ENCODE data around the gene ZP4. TPM values are rescaled to one million over a fixed set of nuclear protein-coding genes. Genes with fewer than 3 reads are reported as not detected.

ZP4 gene
- total and polyA plus RNA-seq, 2 of the 4 experiments (the other 2 are of a cell fraction), result not detected

GRCh38 chr1:237895630-237896029, 4.9 kb upstream of the ZP4 start:
- Histone ChIP-seq H2AFZ (replicated peaks; ENCODE audit: low read length, poor library complexity) (no peak overlapping the region), H2BK5ac (ENCODE audit: low read depth, low read length, poor library complexity, severe bottlenecking) (no peak overlapping the region), H3K4ac (ENCODE audit: low read depth, low read length) (no peak overlapping the region), H3K9me1 (ENCODE audit: insufficient read depth, low read length) (no peaks in the 10 kb centered on the region), H3K9me3 (ENCODE audit: control insufficient read depth, insufficient read depth, low read length) (peaks cover 2% of the 10 kb centered on the region; the same call in 1 of the 2 replicates), H2AK5ac (ENCODE audit: low read depth, low read length) (no peak overlapping the region), H2AK9ac (replicated peaks; ENCODE audit: low read depth, low read length, poor library complexity) (no peak overlapping the region), H3K4me3 (ENCODE audit: insufficient read depth, low read depth, low read length) (no peak overlapping the region), H2BK15ac (ENCODE audit: low read depth, low read length) (no peak overlapping the region), H3K27me3 (ENCODE audit: control insufficient read depth, insufficient read depth, low read length) (no peaks in the 10 kb centered on the region), H3K14ac (replicated peaks; ENCODE audit: low read depth, low read length) (no peak overlapping the region), H3K18ac (ENCODE audit: low read depth, low read length) (no peak overlapping the region), H3K4me1 (ENCODE audit: control insufficient read depth, insufficient read depth, low read length) (no peaks in the 10 kb centered on the region), H3K56ac (ENCODE audit: extremely low read depth, insufficient read depth, low read length) (no peak overlapping the region), H2BK20ac (ENCODE audit: low read depth, low read length) (no peak overlapping the region), H3K27ac (ENCODE audit: insufficient read depth, low read length) (no peak overlapping the region), H4K8ac (ENCODE audit: low read depth in 2 of 2, low read length in 2 of 2) (no peak overlapping the region), H3K4me2 (ENCODE audit: low read depth, low read length) (no peak overlapping the region), H3K79me1 (ENCODE audit: low read depth in 1 of 2, low read length in 2 of 2) (no peaks in the 10 kb centered on the region), H3K9ac (ENCODE audit: low read depth, low read length) (no peak overlapping the region), H4K91ac (ENCODE audit: insufficient read depth, low read depth, low read length) (no peak overlapping the region), H4K5ac (ENCODE audit: low read depth, low read length) (no peak overlapping the region), H2BK120ac (ENCODE audit: low read depth, low read length) (no peak overlapping the region), H3K23ac (ENCODE audit: low read depth, low read length) (no peak overlapping the region), H3K36me3 (ENCODE audit: control insufficient read depth, insufficient read depth, low read length) (no peaks in the 10 kb centered on the region), H4K20me1 (ENCODE audit: insufficient read depth, low read length) (no peaks in the 10 kb centered on the region)
- dilution Hi-C loops (cut with HindIII; ENCODE audit: low sequenced_read_pairs, unreplicated experiment), result no loop called here
- TF ChIP-seq POLR2A (IDR thresholded peaks at IDR 0.05; ENCODE audit: low read depth, low read length) (no peak), RFX5 (IDR thresholded peaks at IDR 0.05; ENCODE audit: low read depth, low read length) (no peak)
- ATAC-seq (ENCODE audit: low read depth), result no peak
- no TSS peak for BruUV-seq (replicated peaks)
- no peak for DNase-seq
- intact Hi-C loops (cut with micrococcal nuclease), result no loop called here
- in situ Hi-C loops (cut with MboI; ENCODE audit: low sequenced_read_pairs), result no loop called here
- ChIA-PET CTCF (interaction anchor here (0.6 kb wide), 2 partner anchors 137 to 630 kb away, joined by 3 read pairs; no protein-coding TSS in a partner anchor), POLR2A (ENCODE audit: unreplicated experiment) (no interaction called here)

Measured in IMR-90 (cell line).